Left lung (tissue), 10 donors: Measurements from ENCODE around the gene FA2H. TPM values are rescaled to one million over a fixed set of nuclear protein-coding genes. Genes with fewer than 3 reads are reported as not detected.

Experiments
- ATAC-seq: fragments of 200-7000 bp; cut with Tn5 transposase; one replicate; pipeline ENCODE4 v1.9.1; 2020; ENCODE audit warnings: moderate library complexity
- DNase-seq, 4 donors: peaks; one replicate each; pipeline ENCODE4 v3.0.0-alpha.2; 2013 to 2020
- H3K27ac ChIP-seq, 2 donors: fragments of 200-600 bp; sonication (generic) in 1 of 2; one replicate each; pipeline versions ENCODE4 v1.5.0 to v1.8.0; 2020 to 2021
- H3K27me3 ChIP-seq, 2 donors: fragments of 200-600 bp; sonication (generic) in 1 of 2; one replicate each; pipeline versions ENCODE4 v1.5.0 to v1.8.0; 2020 to 2021
- H3K36me3 ChIP-seq, 2 donors: fragments of 200-600 bp; sonication (generic) in 1 of 2; one replicate each; pipeline versions ENCODE4 v1.5.0 to v1.8.0; 2020 to 2021
- H3K4me1 ChIP-seq, 2 donors: fragments of 200-600 bp; one replicate each; pipeline ENCODE4 v1.8.0; 2021
- H3K4me3 ChIP-seq, 2 donors: fragments of 200-600 bp; sonication (generic) in 1 of 2; one replicate each; pipeline versions ENCODE4 v1.5.0 to v1.8.0; 2020 to 2021; ENCODE audit warnings: mild to moderate bottlenecking in 1 of 2
- H3K9me3 ChIP-seq, 2 donors: fragments of 200-600 bp; sonication (generic) in 1 of 2; one replicate each; pipeline versions ENCODE4 v1.5.0 to v1.8.0; 2020 to 2021
- intact Hi-C, 2 donors: fragments of 100-400 bp; cut with DNase I; formaldehyde crosslinking; loops; one replicate each; pipeline versions ENCODE4 v1.11.2 to v1.14.2; 2022
- polyA plus RNA-seq, 6 donors: library from polyadenylated mRNA; unstranded; fragments of 120-200 nt; gene quantifications; one replicate each; pipeline ENCODE4 v1.2.1, GENCODE V29; 2013; ENCODE audit not compliant: insufficient read length in 6 of 6
- total RNA-seq, 2 donors: library from RNA; stranded (reverse); fragmentation: NEBNext Ultra II Directional; extraction: Animal tissue kit (Norgen Biotek cat#: 25700); gene quantifications; one replicate each; pipeline ENCODE4 v1.2.1, GENCODE V29; 2021
- TF ChIP-seq, protein P1 (sequence below), 2 donors: fragments of 200-600 bp; sonication (generic) in 1 of 2; IDR thresholded peaks; one replicate each; pipeline versions ENCODE4 v1.5.0 to v1.8.0; 2021; ENCODE audit warnings: antibody characterized with exemption in 2 of 2
- donor health status: DM: no; HTN: yes; CAD: no.
- donor health status: DM: no; HTN: no; CAD: no.

The FA2H gene
- total and polyA plus RNA-seq, 8 donors: 3.3 to 7.3 (median 5.6) TPM

DNA sequence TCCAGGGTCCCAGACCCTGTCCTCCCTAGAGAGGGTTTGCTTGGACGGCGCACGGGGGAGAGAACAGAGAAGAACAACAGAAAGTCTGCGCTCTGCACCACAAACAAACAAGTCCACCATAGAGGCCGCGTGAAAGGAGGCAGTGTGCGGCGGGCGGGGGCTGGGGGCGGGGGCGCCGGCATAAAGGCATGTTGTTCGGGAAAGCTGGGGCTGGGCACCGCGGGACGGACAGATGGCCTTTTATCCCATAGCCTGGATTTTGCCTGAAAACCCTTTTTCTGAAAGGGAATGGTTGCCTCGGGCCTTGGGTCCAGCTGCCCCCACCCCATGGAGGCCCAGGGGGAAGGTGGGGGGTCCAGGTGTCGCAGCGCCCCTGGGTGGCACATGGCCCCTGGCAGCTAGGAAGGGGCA, 26.0 kb downstream of the FA2H start:
- Histone ChIP-seq H3K4me3 (no peak overlapping the region), H3K9me3 (no peaks in the 10 kb centered on the region), H3K27me3 (peaks cover 0 to 4% of the 10 kb centered on the region in 2 donors), H3K27ac (no peak overlapping the region), H3K36me3 (no peaks in the 10 kb centered on the region), H3K4me1 (no peaks in the 10 kb centered on the region)
- DNase-seq: no peak
- TF ChIP-seq, protein P1, sequence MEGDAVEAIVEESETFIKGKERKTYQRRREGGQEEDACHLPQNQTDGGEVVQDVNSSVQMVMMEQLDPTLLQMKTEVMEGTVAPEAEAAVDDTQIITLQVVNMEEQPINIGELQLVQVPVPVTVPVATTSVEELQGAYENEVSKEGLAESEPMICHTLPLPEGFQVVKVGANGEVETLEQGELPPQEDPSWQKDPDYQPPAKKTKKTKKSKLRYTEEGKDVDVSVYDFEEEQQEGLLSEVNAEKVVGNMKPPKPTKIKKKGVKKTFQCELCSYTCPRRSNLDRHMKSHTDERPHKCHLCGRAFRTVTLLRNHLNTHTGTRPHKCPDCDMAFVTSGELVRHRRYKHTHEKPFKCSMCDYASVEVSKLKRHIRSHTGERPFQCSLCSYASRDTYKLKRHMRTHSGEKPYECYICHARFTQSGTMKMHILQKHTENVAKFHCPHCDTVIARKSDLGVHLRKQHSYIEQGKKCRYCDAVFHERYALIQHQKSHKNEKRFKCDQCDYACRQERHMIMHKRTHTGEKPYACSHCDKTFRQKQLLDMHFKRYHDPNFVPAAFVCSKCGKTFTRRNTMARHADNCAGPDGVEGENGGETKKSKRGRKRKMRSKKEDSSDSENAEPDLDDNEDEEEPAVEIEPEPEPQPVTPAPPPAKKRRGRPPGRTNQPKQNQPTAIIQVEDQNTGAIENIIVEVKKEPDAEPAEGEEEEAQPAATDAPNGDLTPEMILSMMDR (IDR thresholded peaks at IDR 0.05): no peak
- ATAC-seq: no peak
- intact Hi-C loops: no loop called here

DNA sequence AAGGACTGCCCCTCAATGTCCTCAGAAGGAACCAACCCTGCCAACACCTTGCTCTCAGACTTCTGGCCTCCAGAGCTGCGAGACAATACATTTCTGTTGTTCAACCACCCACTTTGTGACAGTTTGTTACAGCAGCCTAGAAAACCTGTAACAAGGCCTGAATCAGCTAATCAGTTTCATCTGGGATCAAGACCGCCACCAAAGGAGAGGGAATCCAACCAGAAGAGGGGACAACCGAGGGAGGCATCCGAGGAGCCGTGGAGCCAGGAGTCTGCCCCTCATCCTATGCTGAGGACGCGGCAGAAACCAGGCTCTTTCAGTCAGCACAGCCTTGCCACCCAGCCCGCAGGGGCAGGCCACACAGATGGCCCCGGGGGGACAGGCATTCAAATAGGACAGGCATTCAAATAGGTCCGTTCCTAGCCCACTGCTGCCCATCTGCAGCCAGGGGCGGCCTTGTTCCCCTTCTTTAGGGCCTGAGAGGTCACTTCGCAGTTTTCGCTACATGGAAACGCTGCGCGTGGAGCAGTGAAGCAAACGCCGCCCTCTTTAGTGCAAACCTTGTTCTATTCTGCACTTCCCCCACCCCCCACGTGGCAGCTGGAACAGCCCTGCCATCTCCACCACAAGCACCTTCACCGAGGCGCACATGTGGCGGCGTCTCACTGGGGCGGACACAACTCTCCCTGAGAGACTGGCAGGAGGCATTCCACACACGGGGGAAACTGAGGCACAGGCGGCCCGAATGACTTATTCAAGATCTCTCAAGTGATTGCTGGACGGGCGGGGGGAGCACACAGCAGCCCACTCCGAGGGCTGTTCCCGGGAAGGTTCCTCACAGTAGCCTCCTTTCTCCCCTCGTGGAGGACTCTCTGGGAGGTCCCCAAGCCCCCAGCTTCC, 26.7 kb downstream of the FA2H start:
- H3K36me3 ChIP-seq: no peaks in the 10 kb centered on the region
- no peak overlapping the region for H3K4me3 ChIP-seq
- ATAC-seq (no peak), DNase-seq (no peak)
- intact Hi-C loops: no loop called here
- TF ChIP-seq, protein P1 (IDR thresholded peaks at IDR 0.05): no peak
- H3K27me3 ChIP-seq: peaks cover 0 to 4% of the 10 kb centered on the region in 2 donors
- no peak overlapping the region for H3K27ac ChIP-seq
- H3K9me3 ChIP-seq: no peaks in the 10 kb centered on the region
- no peaks in the 10 kb centered on the region for H3K4me1 ChIP-seq

DNA sequence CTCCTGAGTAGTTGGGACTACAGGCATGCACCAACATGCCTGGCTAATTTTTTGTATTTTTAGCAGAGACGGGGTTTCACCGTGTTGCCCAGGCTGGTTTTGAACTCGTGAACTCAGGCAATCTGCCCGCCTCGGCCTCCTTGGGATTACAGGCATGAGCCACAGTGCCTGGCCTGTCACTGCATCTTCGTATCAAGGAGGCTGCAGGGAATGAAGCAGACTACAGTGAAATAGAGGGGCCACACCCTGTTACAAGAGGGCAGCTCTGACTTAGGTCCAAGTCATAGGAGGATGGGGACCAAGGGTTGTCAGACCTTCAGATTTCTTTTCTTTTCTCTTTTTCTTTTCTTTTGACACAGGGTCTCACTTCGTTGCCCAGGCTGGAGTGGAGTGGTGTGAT, 28.7 kb downstream of the FA2H start:
- Histone ChIP-seq H3K27me3 (peaks cover 0 to 4% of the 10 kb centered on the region in 2 donors), H3K4me1 (no peaks in the 10 kb centered on the region), H3K9me3 (no peaks in the 10 kb centered on the region), H3K27ac (no peak overlapping the region), H3K4me3 (no peak overlapping the region), H3K36me3 (no peaks in the 10 kb centered on the region)
- no peak for ATAC-seq
- no peak for DNase-seq
- TF ChIP-seq, protein P1 (IDR thresholded peaks at IDR 0.05): no peak
- intact Hi-C loops: no loop called here

DNA sequence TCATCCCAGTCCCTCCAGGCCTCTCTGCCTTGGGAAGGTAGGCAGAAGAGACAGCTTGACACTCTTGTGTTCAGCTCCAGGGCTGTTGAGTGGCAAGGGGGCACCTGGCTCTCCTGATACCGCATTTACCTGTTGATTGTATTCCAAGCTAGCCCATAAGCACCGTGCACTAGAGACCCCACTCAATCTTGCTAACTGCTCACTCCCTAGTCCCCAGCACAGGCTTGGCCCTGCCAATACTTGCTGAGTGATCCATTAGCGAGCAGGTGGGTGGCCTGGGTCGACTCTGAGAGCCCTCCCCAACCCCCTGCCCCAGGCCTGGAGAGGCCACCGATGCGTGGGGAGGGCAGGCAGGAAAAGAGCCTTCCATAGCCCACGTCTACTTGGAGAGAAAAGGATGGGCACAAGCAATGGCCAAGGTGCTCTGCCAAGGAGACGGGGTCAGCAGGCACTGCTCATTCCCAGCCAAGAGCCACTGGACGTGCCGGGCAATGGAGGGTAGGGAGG, 29.5 kb downstream of the FA2H start:
- Histone ChIP-seq H3K4me1 (no peaks in the 10 kb centered on the region), H3K27me3 (peaks cover 0 to 4% of the 10 kb centered on the region in 2 donors), H3K36me3 (no peaks in the 10 kb centered on the region), H3K4me3 (no peak overlapping the region), H3K9me3 (no peaks in the 10 kb centered on the region), H3K27ac (no peak overlapping the region)
- intact Hi-C loops: no loop called here
- DNase-seq (peak in 1 of 4 donors; percentile 34), ATAC-seq (no peak)
- TF ChIP-seq, protein P1 (IDR thresholded peaks at IDR 0.05): no peak

DNA sequence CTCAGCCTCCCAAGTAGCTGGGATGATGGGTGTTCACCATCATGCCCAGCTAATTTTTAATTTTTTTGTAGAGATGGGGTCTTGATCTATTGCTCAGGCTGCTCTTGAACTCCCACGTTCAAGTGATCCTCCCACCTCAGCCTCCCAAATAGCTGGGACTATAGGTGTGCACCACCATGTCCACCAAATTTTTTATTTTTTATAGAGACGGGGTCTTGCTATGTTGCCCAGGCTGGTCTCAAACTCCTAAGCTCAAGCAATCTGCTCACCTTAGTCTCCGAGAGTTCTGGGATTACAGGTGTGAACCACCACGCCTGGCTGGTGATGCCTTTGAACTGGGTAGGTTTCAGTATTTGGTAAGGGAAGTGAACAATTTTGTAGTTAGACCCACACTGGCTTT, 30.1 kb downstream of the FA2H start:
- H3K9me3 ChIP-seq: no peaks in the 10 kb centered on the region
- peaks cover 0 to 4% of the 10 kb centered on the region in 2 donors for H3K27me3 ChIP-seq
- ATAC-seq (no peak), DNase-seq (no peak)
- no peaks in the 10 kb centered on the region for H3K36me3 ChIP-seq
- no peaks in the 10 kb centered on the region for H3K4me1 ChIP-seq
- H3K27ac ChIP-seq: peak overlapping the region in 1 of 2 donors; percentile 31
- intact Hi-C loops: no loop called here
- no peak overlapping the region for H3K4me3 ChIP-seq
- TF ChIP-seq, protein P1 (IDR thresholded peaks at IDR 0.05): no peak
